GM18858 (cell line): ENCODE measurements around the gene GINS1.
"Not testable (repeated sequence)": the region's sequence is repeated elsewhere in the genome, so short reads cannot be mapped to it uniquely, and the experiment has no call there.

Experiments used
- ATAC-seq: cut with Tn5 transposase; IDR thresholded peaks from one replicate; pipeline ENCODE4 v1.9.1; 2021; ENCODE audit not compliant: unreplicated experiment

GINS1 gene

DNA sequence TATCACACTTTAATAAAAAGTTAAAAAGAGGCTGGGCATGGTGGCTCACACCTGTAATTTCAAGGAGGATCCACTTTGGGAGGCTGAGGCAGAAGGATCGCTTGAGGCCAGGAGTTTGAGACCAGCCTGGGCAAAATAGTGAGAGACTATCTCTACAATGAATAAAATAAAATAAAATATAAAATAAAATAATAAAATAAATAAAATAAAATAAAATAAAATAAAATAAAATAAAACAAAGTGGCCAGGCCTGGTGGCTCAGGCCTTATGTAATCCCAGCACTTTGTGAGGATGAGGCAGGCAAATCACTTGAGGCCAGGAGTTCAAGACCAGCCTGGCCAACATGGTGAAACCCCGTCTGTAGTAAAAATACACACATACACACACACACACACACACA is 65.8 kb downstream of the GINS1 start:
- ATAC-seq, result not testable (repeated sequence)

DNA sequence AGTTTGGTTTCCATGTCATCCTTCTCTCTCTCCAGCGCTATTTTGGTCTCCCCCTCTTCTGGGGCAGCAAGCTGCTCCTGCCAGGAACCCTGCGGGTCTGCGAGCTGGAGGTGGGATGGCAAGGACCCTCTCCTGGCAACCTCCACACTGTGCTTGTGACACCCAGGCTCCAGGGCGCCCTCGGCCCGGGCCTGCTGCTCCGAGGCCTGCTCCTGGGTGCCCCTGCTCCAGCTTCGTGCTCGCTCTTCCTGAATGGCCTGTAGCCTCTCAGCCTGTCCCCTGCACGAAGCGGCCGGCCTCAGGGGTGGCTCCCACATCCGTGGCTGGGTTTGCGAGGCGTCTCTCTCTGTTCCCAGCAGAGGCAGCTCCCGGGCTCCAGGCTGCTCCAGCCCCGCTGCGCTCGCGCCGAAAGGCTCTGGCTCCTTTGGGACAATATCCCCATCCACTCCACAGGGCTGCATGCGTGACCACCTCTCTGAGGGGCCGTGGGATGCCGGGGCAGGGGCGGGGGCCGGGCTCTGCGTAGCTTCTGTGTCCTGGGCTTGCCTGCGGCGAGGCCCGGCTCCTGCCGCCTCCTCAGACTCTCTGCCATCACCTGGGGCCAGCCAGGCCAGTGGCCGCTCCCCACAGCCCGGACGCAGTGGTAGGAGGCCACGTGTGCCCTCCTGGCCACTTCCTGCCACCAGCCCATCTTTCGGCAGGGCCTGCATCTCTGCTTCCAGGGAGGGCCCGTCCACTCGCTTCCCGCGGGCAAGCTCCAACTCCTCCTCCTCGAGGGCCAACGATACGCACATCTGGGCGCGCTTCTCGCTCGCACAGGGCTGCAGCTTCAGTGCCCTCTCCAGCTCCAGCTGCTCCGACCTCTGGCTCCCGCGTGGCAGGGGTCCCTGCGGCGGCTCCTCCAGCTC is 68.9 kb downstream of the GINS1 start:
- no peak for ATAC-seq

DNA sequence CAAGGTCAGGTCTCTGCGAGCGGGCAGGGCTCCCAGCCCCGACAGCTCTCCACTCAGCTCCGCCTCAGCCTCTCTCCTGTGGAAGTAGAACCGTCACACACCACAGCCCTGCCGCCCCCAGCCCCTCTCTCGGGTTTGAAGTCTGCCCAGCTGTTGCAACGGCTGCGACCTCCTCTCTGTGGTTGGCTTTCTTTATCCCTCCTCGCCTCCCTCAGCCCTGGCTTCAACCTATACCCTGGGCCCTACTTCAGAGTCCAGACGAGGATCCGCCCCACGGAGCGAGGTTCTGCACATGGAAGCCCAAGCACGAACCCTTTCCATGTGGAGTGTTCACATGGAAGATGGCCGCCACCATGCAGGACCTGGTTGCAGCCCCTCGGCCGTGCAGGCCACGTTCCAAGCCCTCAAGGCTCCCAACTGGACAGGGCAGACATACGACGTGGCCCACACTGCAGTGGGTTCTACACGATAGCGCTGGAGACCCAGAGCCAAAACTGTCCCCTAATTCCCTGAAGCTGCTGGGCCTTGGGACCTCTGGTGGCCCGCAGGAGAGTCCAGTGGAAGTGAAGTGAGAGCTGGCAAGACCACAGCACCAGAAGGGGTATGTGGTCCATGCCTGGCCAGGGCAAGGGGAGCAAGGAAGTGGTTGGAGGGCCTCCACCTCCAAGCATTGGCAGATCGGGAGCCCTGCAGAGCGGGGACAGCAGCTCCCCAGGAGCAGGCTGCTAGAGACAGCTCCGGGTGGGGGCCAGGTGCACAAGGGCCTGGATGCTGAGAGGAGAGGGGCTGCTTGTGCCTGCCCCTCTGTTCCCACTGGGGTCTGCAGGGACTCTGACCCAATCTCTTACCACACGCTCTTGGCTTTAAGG is 69.8 kb downstream of the GINS1 start:
- ATAC-seq, result no peak

DNA sequence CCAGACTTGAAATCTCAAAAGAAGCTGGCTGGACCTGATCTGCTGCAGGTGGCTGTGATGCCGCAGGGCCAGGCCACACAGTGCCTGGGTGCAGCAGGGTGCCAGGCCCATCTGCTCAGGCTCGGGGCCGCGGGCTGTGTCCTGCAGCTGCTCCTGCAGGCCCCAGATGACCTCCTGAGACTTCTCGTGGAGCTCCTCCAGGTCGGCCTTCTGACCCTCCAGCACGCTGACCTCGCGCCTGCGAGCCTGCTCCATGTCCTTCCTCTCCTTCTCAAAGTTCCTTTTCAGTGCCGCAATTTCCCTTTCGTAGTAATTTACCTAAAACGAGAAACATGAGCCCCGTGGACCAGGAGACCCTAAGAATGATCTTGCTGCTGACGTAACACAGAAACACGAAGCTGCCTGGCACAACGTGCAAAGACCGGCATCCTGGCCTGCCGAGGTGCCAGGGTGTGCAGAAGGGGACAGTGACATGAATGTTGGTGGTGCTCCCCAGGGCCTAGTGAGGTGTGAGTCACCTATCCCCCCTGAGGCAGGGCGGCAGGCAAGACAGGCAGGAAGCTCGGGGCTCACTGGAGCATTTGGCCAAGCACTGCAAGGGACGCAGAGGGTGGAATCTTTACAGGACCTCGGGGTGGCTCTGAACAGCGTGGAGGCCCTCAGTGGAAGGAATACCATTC is 71.6 kb downstream of the GINS1 start:
- no peak for ATAC-seq

DNA sequence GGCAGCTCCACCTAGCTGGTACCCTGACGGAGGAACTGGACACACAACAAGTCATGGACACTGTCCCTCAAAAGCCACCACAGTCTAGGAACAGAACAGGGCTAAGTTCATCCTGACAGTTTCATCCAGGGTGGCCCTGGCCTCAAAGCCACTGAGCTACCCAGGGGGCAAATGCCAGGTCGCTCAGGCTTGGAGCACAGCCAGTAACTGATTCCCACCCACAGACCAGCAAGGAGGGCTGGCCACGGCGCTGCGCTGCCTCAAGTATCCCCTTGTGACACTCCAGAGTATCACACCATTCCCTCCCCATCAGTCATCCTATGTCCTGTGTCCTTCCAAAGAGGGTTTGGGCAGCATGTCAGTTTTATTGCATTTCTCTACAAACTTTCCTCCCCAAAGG is 72.2 kb downstream of the GINS1 start:
- ATAC-seq, result no peak

DNA sequence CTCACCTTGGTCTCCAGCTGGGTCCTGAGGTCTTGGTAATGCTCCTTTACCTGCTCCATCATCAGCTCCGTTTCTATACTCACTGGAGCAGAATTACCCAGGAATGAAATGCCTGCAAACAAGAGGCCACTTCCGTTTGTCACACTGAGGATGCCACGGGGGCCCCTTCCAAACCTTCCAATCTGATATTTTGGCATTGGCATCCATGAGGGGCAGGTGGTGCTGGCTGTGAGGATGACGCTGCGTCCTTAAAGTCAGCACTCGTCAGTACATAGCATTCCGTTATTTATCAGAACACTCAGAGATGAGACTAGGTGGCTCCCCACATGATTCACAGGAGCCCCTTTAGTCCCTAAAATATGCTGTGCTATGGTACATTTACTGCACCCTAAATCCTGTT is 72.7 kb downstream of the GINS1 start:
- ATAC-seq, result no peak

DNA sequence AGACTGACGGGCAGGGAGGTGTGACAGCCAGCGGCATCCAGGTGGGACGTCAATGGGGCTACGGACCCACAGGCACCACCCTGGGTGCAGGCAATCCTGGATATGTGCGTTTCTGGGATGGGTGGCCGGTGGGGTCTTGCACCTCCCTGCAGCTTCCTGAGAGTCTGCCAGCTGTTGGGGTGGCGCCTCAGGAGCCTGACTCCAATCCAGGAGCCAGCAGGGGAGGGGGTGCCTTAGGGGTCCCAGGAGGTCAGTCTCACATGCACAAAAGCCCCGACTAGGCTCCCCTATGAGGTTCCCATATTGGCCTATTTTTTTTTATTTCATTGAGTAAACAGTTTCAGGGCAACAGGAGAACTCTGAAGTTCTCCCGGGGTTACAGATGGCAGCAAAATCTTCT is 73.3 kb downstream of the GINS1 start:
- no peak for ATAC-seq

DNA sequence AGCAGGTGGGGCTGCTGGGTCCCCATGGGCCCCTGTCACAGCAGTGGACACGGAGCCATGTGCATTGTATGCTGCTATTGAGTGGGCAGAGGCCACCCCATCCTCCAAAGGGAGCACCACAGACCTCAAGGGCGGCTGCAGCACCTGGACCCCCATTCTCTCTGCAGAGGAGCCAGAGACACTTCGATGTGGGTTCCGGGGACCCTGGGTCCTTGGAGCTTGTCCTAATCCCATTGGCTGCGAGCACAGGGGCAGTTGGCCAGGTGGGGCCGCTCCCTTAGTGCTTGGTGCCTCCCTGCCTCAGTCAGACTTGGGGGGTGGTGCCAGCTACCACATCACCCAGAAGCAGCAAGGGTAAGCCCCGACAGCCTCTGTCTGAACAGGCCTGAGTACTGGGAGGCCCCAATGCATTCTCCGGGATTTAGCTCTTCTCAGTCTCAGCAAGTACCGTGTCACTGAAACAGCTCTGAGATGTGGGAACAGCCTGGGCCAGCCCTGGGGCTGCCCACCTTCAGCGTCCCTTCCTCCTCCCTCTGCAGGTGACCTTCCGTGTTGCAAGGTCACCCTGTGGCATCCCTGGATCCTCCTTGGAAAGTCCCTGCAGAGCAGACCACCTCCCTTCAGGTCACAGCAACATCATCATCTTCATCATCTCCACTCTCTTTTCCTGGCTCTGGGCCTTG is 73.9 kb downstream of the GINS1 start:
- no peak for ATAC-seq

DNA sequence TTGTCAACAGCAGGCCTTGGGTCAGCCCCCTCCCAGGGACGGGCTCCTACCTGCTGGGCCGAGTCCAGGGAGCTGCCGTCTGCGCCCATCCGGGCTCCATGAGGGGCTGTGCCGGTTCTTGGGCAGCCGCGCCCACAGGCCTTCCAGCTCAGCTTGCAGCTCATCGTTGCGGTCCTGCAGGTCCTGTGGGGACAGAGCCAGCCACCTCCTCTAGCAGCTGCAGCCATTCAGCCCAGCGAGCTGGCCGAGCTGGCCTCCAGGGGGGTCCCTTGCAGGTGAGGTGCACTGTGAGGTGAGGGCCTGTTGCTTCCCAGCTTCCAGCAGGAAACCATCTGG is 74.4 kb downstream of the GINS1 start:
- ATAC-seq, result no peak

DNA sequence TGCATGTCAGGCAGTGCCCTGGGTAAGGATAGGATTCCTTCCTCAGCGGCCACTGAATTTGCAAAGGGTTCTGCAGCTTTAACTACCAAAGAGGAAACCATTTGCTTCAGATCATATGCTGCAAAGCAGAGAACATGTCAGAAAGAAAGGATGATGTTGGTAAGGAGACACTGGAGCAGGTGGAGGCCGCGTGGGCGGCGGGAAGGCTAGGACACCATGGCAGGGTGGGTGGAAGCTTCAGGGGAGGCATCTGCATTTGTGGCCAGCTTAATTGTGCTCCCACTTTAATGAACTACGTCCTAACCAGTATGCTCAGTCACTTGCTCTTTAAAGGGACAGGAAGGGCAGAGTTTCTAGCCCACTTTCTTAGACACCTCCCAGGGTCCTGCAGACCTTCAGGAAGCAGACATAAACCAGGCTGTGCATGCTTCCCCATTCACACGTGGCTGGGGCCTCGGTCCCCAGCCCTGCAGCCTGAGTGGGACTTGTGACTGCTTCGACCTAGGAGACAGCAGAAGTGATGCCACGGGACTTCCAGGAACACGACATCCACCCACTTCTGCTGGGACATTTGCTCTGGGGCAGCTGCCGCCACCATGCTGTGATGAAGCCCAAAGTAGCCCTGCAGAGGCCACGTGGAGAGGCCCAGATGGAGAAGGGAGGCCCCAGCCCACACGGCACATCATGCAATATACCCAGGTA is 76.1 kb downstream of the GINS1 start:
- ATAC-seq, result no peak

DNA sequence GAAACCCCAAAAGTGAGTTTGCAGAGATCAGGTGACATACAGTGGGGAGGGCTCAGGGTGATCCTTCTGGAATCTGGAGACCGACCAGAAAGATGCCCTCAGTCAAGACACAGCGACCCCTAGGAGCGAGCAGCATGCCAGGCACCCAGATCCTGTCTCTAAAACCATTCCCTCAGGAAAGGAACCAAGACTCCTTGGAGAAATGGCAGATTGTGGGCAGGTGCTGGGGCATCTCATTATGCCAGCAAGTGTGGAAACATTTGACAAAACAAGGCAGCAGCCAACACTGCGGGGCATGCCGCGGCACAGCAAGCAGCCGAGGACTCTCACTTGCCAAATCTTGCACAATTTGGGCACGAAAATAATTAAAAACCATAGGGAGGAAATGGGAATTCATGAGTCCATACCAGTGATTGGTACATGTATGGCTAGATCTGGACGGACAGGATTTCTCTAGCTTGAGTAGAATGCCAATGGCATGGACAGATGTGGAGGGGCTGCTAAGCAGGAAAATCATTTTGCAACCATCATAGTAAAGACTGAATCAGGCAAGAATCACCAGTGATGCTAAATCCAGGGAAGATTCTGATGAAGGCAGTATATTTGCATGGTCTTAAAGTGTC is 76.9 kb downstream of the GINS1 start:
- ATAC-seq, result no peak

DNA sequence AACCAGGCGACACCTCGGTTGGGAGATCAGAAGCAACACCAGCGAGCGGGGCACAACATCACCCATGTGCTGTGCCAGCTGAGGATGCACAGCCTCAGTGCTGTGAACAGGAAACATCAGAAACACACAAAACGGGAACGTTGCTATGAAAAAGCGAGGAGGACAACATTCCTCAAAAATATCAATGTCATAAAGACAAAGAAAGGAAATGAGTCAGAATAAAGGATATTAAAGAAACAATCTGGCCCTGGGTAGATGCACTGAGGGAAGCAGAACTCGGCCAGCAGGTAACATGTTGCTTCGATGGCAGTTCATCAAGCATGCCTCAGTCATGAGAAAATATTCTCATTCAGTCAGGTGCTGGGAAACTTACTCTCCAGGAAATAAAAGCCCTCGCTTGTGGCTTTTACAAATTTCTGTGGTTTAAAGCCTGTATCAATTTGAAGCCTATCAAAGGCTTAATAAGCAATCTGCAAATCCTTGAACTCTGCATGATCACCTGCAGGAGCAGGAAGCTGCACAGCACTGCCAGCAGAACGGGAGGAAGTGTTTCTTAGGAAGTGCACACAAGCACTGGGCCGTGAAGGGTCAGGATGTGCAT is 77.5 kb downstream of the GINS1 start:
- no peak for ATAC-seq

DNA sequence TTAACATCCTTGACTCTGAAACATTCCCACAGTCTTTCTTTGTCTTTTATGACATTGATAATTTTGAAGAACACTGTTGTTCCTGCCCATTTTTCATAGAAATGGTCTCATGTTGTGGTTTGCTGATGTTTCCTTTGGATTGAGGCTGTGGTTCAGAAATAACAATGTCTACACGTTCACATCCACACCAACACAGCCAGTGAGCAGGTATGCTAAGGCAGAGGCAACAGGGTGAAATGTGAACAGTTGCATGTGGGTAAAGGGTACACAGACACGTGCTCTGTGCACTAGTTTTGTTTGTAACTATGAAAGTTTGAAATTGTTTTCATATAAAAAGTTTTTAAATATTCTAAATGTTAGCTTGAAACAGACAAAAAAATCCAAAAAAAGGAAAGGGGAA is 78.4 kb downstream of the GINS1 start:
- no peak for ATAC-seq

DNA sequence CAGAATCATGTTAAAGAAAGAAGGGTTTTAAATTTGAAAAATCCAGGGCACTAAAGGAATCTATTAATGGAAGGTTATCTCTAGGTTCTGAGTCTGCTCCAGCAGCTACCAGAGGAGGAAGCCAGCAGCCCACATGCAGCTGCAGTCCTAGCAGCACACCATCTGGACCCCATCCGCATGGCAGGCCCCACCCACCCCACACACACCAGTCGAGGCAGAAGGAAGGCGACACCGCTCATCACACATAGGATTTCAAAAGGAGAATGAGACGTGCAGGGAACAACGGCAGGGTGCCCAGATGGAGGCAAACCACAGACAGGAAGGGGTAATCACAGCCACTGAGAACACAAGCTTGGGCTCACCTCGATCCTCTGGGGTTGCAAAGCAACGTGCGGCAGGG is 78.9 kb downstream of the GINS1 start:
- no peak for ATAC-seq

DNA sequence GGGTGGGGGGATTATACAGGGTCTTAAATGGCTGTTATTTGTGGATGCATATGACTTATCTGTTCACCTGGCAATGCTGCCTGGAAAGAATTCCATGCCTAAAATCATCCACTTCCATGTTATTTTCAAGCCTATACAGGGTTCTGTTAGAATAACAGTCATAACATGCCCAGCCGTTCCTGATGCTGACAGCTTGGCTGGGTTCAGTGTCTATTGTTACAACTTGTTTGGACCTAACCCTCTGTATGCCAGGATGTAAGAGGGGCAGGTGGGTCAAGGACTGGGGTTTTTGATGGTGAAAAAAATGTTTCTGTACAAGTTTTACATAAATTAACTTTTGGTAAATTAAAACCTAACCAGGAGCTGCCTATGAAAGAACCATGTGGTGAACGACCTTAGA is 79.8 kb downstream of the GINS1 start:
- no peak for ATAC-seq

DNA sequence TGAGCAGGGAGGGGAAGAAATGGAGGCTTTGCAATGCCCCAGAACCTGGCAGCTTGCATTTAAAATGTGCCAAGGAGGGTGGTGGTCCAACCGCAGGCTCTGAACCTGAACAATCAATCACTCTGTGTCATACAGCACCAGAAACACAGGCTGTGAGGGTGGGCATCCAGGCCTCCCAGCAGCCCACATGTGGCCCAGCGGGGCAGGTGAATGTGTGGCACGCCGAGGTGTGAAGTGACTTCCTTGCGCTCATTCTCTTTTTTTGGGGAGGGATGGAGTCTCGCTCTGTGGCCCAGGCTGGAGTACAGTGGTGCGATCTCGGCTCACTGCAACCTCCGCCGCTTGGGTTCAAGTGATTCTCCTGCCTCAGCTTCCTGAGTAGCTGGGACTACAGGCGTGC is 80.5 kb downstream of the GINS1 start:
- ATAC-seq, result no peak

DNA sequence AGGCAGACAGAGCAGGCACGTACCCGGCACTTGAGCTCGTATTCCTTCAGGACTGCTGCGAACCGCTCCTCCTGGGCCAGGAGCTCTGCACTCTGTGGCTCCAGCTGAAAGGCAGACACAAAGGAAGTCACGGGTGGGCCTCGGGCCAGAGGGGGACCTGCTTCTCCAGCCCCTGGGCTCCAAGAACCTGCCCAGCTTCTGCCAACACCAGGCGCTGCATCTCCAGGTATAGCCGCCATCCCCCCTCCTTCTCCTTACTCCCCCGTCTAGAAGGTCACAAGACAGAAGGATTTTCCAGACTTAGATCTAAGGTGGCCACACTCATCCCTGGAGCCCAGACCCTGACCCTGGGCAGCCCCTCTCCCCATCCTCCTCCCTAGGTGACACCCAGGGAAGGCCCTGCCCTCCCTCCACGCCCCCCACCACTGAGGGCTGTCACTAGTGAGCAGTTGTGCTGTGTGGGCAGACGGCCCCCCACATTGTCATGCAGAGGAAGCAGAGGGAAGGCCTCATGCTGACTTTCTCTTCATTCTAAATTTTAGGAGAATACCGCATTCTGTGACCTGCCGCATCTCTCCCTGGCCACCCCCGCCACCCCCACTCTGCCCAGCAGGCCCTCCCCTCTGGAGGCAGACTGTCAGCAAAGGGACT is 81.9 kb downstream of the GINS1 start:
- no peak for ATAC-seq

DNA sequence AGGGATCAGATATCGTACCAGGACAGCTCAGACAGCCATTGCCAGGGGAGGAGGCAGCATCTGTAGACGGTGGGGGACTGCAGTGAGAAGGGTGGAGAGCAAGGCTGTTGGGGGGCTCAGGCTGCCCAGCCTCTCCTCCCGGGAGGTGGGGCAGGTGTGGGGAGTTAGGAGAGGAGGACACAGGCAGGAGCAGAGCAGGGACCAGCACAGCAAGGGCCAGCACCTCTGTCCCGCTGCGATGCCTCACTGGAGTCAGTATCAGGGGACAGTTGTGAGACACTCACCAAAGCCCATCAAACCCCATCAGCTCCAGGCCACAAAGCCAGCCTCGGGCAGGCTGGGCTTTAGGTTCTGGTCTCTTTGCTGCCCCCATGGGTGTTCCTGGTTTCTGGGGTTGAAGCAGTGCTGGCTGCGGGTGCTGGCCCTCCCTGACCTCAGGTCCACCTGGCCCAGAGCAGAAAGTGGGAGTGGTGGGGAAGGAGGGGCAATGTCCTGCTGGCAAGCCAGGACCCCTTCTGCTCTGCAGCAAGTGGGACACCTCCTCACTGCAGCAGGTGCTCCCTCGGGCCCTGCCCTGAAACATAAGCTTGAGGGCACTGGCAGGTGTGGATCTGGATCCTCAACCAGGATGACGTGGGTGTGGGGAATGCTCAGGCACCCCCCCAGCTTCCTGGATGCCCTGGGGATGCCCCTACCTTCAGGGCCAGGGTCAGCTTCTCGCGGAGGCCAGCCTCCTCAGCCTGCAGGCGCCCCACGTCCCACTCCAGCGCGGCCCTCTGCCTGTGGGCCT is 83.4 kb downstream of the GINS1 start:
- ATAC-seq, result no peak
